PFSK-1 (cell line): ENCODE data around the gene PRKACA.

ENCODE experiments used
- FOXP2 ChIP-seq: optimal IDR thresholded peaks from 2 replicates; pipeline ENCODE3; 2011; ENCODE audit warnings: borderline replicate concordance, control low read depth, inconsistent platforms; ENCODE audit not compliant: insufficient read depth; ENCODE audit errors: extremely low read length, extremely low read depth
- POLR2AphosphoS5 ChIP-seq: IDR thresholded peaks from 2 replicates; pipeline ENCODE4 v1.6.1; 2012; ENCODE audit warnings: low read depth, mild to moderate bottlenecking, control low read depth, low read length, moderate library complexity
- REST ChIP-seq, 2 experiments: IDR thresholded peaks; 2 replicates each; pipeline versions ENCODE4 v1.6.1 to v1.8.0; 2011 to 2012; ENCODE audit warnings: low read depth in 2 of 2, low read length in 2 of 2, control low read depth in 1 of 2, inconsistent platforms in 1 of 2, mild to moderate bottlenecking in 1 of 2, moderate library complexity in 1 of 2; ENCODE audit not compliant: insufficient read depth in 1 of 2
- SIN3A ChIP-seq: IDR thresholded peaks from 2 replicates; pipeline ENCODE4 v1.6.1; 2012; ENCODE audit warnings: mild to moderate bottlenecking, low read length, moderate library complexity, borderline replicate concordance; ENCODE audit not compliant: insufficient read depth
- TAF1 ChIP-seq: IDR thresholded peaks from 2 replicates; pipeline ENCODE4 v1.6.1; 2012; ENCODE audit warnings: low read length, control low read depth, borderline replicate concordance; ENCODE audit not compliant: insufficient read depth

GRCh38 chr19:14078411-14078810 is 39.2 kb downstream of the PRKACA start:
- TF ChIP-seq REST (IDR thresholded peaks at IDR 0.05; ENCODE audit: insufficient read depth in 1 of 2, low read depth in 2 of 2, low read length in 2 of 2), result no peak
- TF ChIP-seq FOXP2, result no peak
- TF ChIP-seq SIN3A, result no peak
- TF ChIP-seq POLR2AphosphoS5, result no peak
- no peak for TF ChIP-seq TAF1
